Measurements from ENCODE around the gene ATP2B2. TPM values are rescaled to one million over a fixed set of nuclear protein-coding genes. Genes with fewer than 3 reads are reported as not detected.
A peak's percentile ranks its signal among the peaks of the same experiment; 100 is the strongest.

Gene ATP2B2
- total RNA-seq, 1 experiment from 2014 or later: 0.22 TPM

DNA sequence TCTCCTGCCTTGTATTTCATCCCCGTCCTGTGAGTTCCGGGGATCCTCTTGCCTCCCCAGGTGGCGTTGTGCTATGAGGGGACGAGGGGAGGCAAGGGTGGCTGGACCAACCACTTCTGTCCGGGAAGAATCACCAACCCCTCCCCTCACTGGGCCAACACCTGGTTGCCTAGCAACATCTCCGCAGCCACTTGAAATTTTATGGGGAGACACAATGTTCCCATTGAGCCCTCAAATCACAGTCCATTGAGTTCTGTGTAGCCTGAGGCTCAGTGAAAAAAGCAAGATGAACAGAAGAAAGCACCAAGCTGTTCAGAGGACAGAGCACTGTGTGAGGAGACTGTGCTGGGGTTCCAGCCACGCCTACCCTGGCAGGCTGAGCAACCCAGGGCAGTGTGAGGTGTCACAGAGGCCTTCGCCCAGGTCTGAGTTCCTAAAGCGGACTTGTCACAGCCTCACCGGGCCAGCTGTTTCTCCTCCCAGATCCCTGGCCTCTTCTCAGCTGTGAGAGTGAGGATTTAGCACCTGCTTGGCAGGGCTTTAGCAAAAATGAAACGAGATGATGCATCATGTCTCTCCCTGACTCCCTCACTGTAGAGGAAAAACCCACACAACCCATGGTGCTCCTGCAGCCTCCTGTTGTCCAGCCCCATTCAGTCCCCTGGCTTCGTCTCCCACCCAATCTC, 76.8 kb downstream of the ATP2B2 start:
- H3K4me2 ChIP-seq (ENCODE audit: low read depth, low read length, poor library complexity, severe bottlenecking): no peak overlapping the region
- no peaks in the 10 kb centered on the region for H3K36me3 ChIP-seq (ENCODE audit: insufficient read depth, low read length)
- H3K4me1 ChIP-seq (ENCODE audit: low read length): peaks cover 31% of the 10 kb centered on the region
- H2AFZ ChIP-seq (ENCODE audit: low read length): no peak overlapping the region
- no peak overlapping the region for H3K27ac ChIP-seq (ENCODE audit: low read length)
- no peaks in the 10 kb centered on the region for H3K9me2 ChIP-seq (replicated peaks; ENCODE audit: insufficient read depth, low read length)
- no peak overlapping the region for H3K4me3 ChIP-seq (ENCODE audit: low read length)
- H3K79me2 ChIP-seq (ENCODE audit: low read length): no peaks in the 10 kb centered on the region
- H4K20me1 ChIP-seq (ENCODE audit: insufficient read depth, low read depth, low read length): no peaks in the 10 kb centered on the region
- H3K9me3 ChIP-seq (ENCODE audit: low read length): no peaks in the 10 kb centered on the region
- H3K9ac ChIP-seq (ENCODE audit: low read length): no peak overlapping the region
- H3K27me3 ChIP-seq (ENCODE audit: low read length): no peaks in the 10 kb centered on the region
- DNase-seq: no peak

DNA sequence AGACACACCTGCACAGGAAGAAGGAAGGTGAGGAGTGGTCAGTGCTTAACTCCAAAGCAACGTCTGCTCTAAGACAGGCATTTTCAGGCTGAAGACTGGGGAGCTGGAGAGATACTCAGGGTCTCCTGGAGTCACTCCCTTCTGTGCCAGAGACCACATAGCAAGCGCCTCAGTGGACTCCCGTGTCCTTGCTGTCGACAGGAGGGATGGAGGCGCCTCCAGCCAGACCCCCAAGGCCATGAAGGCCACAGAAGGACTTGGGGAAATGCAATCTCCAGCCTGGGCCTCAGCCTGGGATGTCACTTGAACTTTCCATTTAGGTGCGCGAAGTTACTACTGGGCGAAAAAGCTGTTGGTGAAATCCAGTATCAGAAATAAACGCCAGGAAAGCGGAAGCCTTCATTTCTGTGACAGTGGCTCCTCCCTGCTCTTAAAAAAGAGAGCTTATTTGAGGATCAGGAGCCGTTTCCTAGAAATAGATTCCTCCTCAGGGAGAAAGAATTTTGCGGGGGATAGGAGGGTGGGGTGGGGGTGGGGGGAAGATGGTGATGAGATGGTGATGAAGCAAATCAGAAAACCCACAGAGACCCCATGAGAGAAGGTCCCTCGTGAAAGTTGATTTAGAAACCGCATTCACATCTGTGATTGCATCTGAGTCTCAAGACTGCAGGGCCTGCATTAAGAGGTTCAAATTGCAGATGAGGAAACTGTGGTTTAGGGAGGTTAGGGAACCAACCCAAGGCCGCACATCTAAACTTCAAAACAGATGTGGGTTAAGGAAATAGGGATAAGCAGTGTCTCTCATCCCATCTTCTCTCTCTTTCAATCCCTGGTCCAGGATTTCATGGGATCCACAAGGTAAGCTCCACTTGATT, 78.8 kb downstream of the ATP2B2 start:
- no peaks in the 10 kb centered on the region for H3K27me3 ChIP-seq (ENCODE audit: low read length)
- H3K9me2 ChIP-seq (replicated peaks; ENCODE audit: insufficient read depth, low read length): no peaks in the 10 kb centered on the region
- no peak overlapping the region; the same call in 1 of the 2 replicates for H3K9ac ChIP-seq (ENCODE audit: low read length)
- peak; percentile 55 for DNase-seq
- H2AFZ ChIP-seq (ENCODE audit: low read length): no peak overlapping the region
- peak overlapping the region; percentile 25 for H3K4me2 ChIP-seq (ENCODE audit: low read depth, low read length, poor library complexity, severe bottlenecking)
- H3K79me2 ChIP-seq (ENCODE audit: low read length): no peaks in the 10 kb centered on the region
- no peak overlapping the region for H3K4me3 ChIP-seq (ENCODE audit: low read length)
- H4K20me1 ChIP-seq (ENCODE audit: insufficient read depth, low read depth, low read length): no peaks in the 10 kb centered on the region
- peaks cover 40% of the 10 kb centered on the region for H3K4me1 ChIP-seq (ENCODE audit: low read length)
- H3K9me3 ChIP-seq (ENCODE audit: low read length): no peaks in the 10 kb centered on the region
- H3K27ac ChIP-seq (ENCODE audit: low read length): no peak overlapping the region
- H3K36me3 ChIP-seq (ENCODE audit: insufficient read depth, low read length): no peaks in the 10 kb centered on the region

DNA sequence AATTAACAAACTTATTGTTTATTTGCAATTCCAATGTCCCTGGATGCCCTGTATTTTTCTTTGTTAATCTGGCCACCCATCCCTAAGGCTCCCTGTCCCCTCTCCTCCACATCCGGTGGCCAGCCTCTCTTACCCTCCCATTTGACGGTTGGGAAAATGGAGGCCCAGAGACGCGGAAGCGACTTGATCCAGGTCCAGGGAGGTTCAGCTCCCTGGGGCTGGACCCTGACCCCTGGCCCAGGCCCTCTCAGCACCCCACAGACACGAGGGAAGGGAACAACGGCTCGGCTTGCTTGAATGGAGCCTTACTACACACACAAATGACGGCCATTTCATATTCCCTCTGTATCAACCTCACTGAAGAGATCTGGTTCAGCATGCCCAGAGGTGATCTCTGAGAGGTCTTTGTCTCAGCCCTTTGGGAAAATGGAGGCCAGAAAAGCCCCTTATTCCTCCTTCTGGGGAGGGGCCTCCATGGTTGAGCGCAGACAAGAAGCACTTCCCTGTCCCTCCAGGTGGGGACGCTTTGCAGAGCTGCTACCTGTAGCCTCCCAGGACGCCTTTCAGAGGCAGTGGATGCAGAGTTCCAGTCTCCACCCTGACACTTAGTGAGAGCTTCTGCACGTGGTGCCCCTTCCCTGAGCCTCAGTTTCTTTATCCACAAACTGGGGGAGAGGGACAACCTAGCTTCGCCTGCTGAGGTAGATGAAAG, 82.1 kb downstream of the ATP2B2 start:
- no peak overlapping the region for H3K4me2 ChIP-seq (ENCODE audit: low read depth, low read length, poor library complexity, severe bottlenecking)
- peaks cover 60% of the 10 kb centered on the region for H3K4me1 ChIP-seq (ENCODE audit: low read length)
- DNase-seq: no peak
- H3K36me3 ChIP-seq (ENCODE audit: insufficient read depth, low read length): no peaks in the 10 kb centered on the region
- no peak overlapping the region for H3K4me3 ChIP-seq (ENCODE audit: low read length)
- H3K9ac ChIP-seq (ENCODE audit: low read length): no peak overlapping the region
- no peak overlapping the region for H3K27ac ChIP-seq (ENCODE audit: low read length)
- no peaks in the 10 kb centered on the region for H4K20me1 ChIP-seq (ENCODE audit: insufficient read depth, low read depth, low read length)
- H3K79me2 ChIP-seq (ENCODE audit: low read length): no peaks in the 10 kb centered on the region
- H3K27me3 ChIP-seq (ENCODE audit: low read length): no peaks in the 10 kb centered on the region
- H3K9me2 ChIP-seq (replicated peaks; ENCODE audit: insufficient read depth, low read length): no peaks in the 10 kb centered on the region
- H2AFZ ChIP-seq (ENCODE audit: low read length): no peak overlapping the region
- H3K9me3 ChIP-seq (ENCODE audit: low read length): no peaks in the 10 kb centered on the region

DNA sequence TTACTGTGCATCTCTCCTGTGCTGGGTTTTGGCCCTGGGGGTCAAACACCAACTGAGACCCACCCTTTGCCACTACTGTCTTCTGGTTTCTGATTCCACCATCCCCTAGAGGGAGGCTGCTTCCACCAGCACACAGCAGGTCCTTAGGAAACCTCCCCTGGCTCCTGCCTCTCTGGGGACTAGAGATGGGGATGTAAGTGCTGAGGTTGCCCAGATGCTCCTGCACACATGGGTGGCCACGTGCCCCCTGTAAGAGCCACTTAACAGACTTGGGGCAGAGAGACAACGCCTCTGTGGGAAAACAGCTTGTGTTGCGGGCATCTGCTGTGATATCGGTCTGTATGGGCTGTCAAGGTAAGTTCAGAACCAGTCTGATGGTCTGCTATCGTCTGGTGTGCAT, 83.4 kb downstream of the ATP2B2 start:
- no peak overlapping the region for H3K27ac ChIP-seq (ENCODE audit: low read length)
- no peaks in the 10 kb centered on the region for H4K20me1 ChIP-seq (ENCODE audit: insufficient read depth, low read depth, low read length)
- no peak overlapping the region for H3K9ac ChIP-seq (ENCODE audit: low read length)
- no peaks in the 10 kb centered on the region for H3K36me3 ChIP-seq (ENCODE audit: insufficient read depth, low read length)
- H3K9me3 ChIP-seq (ENCODE audit: low read length): no peaks in the 10 kb centered on the region
- peaks cover 51% of the 10 kb centered on the region for H3K4me1 ChIP-seq (ENCODE audit: low read length)
- no peak for DNase-seq
- no peak overlapping the region for H2AFZ ChIP-seq (ENCODE audit: low read length)
- H3K4me3 ChIP-seq (ENCODE audit: low read length): no peak overlapping the region
- H3K4me2 ChIP-seq (ENCODE audit: low read depth, low read length, poor library complexity, severe bottlenecking): no peak overlapping the region
- no peaks in the 10 kb centered on the region for H3K27me3 ChIP-seq (ENCODE audit: low read length)
- no peaks in the 10 kb centered on the region for H3K79me2 ChIP-seq (ENCODE audit: low read length)
- no peaks in the 10 kb centered on the region for H3K9me2 ChIP-seq (replicated peaks; ENCODE audit: insufficient read depth, low read length)

DNA sequence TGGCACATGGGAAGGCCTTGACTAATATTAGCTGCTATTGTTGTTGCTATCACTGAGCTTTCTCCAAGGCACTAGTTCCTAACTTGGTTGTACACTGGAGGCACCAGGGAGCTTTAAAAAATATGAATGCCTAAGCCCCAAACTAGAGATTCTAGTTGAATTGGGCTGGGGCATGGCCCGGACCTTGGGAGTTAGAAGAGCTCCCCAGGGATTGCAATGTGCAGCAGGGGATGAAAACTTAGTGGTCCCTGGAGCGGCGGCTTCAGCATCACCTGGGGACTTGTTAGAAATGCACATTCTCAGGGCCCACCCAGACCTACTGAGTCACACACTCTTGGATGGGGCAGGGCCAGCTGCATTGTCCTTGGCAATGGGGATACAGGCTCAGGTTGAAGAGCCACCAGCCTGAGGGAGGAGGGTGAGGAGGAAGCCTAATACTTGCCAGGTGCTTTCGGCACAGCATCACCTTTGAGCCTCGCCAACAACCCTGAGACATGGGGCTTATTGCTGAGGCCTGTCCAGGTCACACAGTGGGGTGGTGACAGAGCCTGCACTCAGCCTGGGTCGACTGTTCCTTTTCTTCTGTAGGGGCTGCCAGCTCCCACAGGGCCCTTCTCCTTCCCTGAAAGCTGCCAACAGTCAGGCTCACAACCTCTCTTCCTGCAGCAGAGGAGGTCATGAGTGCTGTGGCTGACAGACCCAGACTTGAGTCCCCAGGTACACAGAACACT, 84.5 kb downstream of the ATP2B2 start:
- peak overlapping the region; percentile 17 for H3K4me2 ChIP-seq (ENCODE audit: low read depth, low read length, poor library complexity, severe bottlenecking)
- no peaks in the 10 kb centered on the region for H3K9me3 ChIP-seq (ENCODE audit: low read length)
- H3K4me3 ChIP-seq (ENCODE audit: low read length): no peak overlapping the region
- H3K9me2 ChIP-seq (replicated peaks; ENCODE audit: insufficient read depth, low read length): no peaks in the 10 kb centered on the region
- no peaks in the 10 kb centered on the region for H3K79me2 ChIP-seq (ENCODE audit: low read length)
- DNase-seq: peak; percentile 53
- no peak overlapping the region for H3K9ac ChIP-seq (ENCODE audit: low read length)
- H3K36me3 ChIP-seq (ENCODE audit: insufficient read depth, low read length): no peaks in the 10 kb centered on the region
- no peak overlapping the region for H3K27ac ChIP-seq (ENCODE audit: low read length)
- H4K20me1 ChIP-seq (ENCODE audit: insufficient read depth, low read depth, low read length): no peaks in the 10 kb centered on the region
- no peaks in the 10 kb centered on the region for H3K27me3 ChIP-seq (ENCODE audit: low read length)
- H3K4me1 ChIP-seq (ENCODE audit: low read length): peaks cover 40% of the 10 kb centered on the region
- no peak overlapping the region for H2AFZ ChIP-seq (ENCODE audit: low read length)

DNA sequence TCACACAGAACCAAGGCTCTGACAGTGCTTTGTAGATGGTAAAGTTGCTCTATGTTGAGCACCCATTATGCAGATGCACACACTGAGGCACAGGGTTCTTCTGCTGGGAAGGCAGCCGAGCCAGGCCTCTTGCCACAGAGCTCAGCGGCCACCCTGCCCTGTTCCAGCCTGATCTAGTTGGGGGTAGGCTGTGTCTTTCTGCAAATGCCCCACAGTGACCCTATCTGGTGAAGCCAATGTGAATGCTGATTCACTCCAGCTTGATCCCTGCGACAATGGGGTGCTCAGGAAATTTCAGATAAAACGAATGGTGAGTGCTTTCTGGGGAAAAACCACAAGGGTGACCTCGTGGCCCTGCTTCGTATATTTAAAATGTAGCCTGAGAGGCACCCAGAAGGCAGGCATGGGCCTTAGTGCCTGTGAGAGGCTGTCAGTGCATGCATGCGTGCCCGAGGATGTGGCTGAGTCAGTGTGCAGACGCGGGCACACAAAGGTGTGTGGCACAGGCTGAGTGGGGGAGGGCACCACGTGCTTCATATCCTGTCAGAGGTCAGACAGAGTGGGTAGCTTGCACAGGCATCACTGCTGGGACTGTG, 85.7 kb downstream of the ATP2B2 start:
- Histone ChIP-seq H3K27me3 (ENCODE audit: low read length) (no peaks in the 10 kb centered on the region), H3K9me2 (replicated peaks; ENCODE audit: insufficient read depth, low read length) (no peaks in the 10 kb centered on the region), H3K27ac (ENCODE audit: low read length) (no peak overlapping the region), H3K9ac (ENCODE audit: low read length) (no peak overlapping the region), H3K79me2 (ENCODE audit: low read length) (no peaks in the 10 kb centered on the region), H3K36me3 (ENCODE audit: insufficient read depth, low read length) (no peaks in the 10 kb centered on the region), H3K4me2 (ENCODE audit: low read depth, low read length, poor library complexity, severe bottlenecking) (no peak overlapping the region), H2AFZ (ENCODE audit: low read length) (no peak overlapping the region), H3K4me3 (ENCODE audit: low read length) (no peak overlapping the region), H3K9me3 (ENCODE audit: low read length) (no peaks in the 10 kb centered on the region), H3K4me1 (ENCODE audit: low read length) (peaks cover 32% of the 10 kb centered on the region), H4K20me1 (ENCODE audit: insufficient read depth, low read depth, low read length) (no peaks in the 10 kb centered on the region)
- no peak for DNase-seq

DNA sequence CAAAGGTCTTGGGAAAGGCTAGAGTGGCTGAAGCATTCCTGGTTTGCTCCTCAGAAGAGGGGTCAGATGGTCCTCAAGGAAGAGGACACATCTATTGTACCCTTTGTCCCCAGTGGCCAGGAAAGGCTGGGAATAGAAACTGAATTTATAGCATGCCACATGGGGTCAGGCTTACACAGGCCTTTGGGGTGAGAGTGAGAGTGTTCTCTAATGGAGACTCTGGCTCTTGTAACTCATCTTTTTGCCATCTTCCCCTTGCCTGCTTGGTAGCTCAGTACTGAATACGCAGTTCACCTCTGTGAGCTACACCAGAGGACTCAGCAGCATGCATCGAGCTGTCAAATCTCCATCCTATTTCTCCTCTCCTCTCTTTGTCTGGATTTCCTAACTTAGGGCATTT, 87.5 kb downstream of the ATP2B2 start:
- H3K27me3 ChIP-seq (ENCODE audit: low read length): no peaks in the 10 kb centered on the region
- peaks cover 28% of the 10 kb centered on the region for H3K4me1 ChIP-seq (ENCODE audit: low read length)
- no peak overlapping the region for H3K27ac ChIP-seq (ENCODE audit: low read length)
- H2AFZ ChIP-seq (ENCODE audit: low read length): no peak overlapping the region
- no peak overlapping the region for H3K4me3 ChIP-seq (ENCODE audit: low read length)
- no peak overlapping the region for H3K4me2 ChIP-seq (ENCODE audit: low read depth, low read length, poor library complexity, severe bottlenecking)
- H4K20me1 ChIP-seq (ENCODE audit: insufficient read depth, low read depth, low read length): no peaks in the 10 kb centered on the region
- H3K79me2 ChIP-seq (ENCODE audit: low read length): no peaks in the 10 kb centered on the region
- H3K9me3 ChIP-seq (ENCODE audit: low read length): no peaks in the 10 kb centered on the region
- DNase-seq: peak; percentile 62
- H3K9me2 ChIP-seq (replicated peaks; ENCODE audit: insufficient read depth, low read length): no peaks in the 10 kb centered on the region
- H3K36me3 ChIP-seq (ENCODE audit: insufficient read depth, low read length): no peaks in the 10 kb centered on the region
- no peak overlapping the region for H3K9ac ChIP-seq (ENCODE audit: low read length)

All from Karpas-422 (cell line).